H1 (cell line): ENCODE results near the gene PKIB.

Experiments used
- BCL11A ChIP-seq, 2 experiments: IDR thresholded peaks; one replicate each; pipeline ENCODE4 v1.6.1; 2011; ENCODE audit warnings: low read depth in 2 of 2, low read length in 2 of 2, mild to moderate bottlenecking in 2 of 2
- CTCF ChIP-seq, 3 experiments: IDR thresholded peaks; 1 replicate in 2 of 3; 2 replicates in 1 of 3; pipeline versions ENCODE4 v1.5.1 to v1.6.1; 2011; ENCODE audit warnings: low read length in 3 of 3, mild to moderate bottlenecking in 3 of 3, inconsistent platforms in 2 of 3, low read depth in 1 of 3, moderate library complexity in 1 of 3; ENCODE audit not compliant: insufficient read depth in 1 of 3; ENCODE audit errors: control extremely low read depth in 1 of 3
- EZH2 ChIP-seq: fragments of 200-600 bp; sonication (generic); IDR thresholded peaks from 2 replicates; pipeline ENCODE4 v1.7.1; 2012; ENCODE audit warnings: low read depth, mild to moderate bottlenecking, moderate library complexity, low read length, inconsistent platforms; ENCODE audit not compliant: severe bottlenecking
- HDAC6 ChIP-seq: IDR thresholded peaks from one replicate; pipeline ENCODE4 v1.7.1; 2012; ENCODE audit warnings: low read depth, mild to moderate bottlenecking, inconsistent platforms, low read length, moderate library complexity
- JUN ChIP-seq: IDR thresholded peaks from 2 replicates; pipeline ENCODE4 v1.6.1; 2011; ENCODE audit warnings: low read depth, mild to moderate bottlenecking, improper control_type of control experiment, low read length
- JUND ChIP-seq: IDR thresholded peaks from 2 replicates; pipeline ENCODE4 v1.6.1; 2011; ENCODE audit warnings: mild to moderate bottlenecking, improper control_type of control experiment, low read length
- KDM5A ChIP-seq: fragments of 200-600 bp; IDR thresholded peaks from 2 replicates; pipeline ENCODE4 v1.7.1; 2012; ENCODE audit warnings: mild to moderate bottlenecking, low read length, inconsistent platforms, mixed read lengths
- MAFK ChIP-seq: IDR thresholded peaks from 2 replicates; pipeline ENCODE4 v1.6.1; 2012; ENCODE audit warnings: low read depth, mild to moderate bottlenecking, improper control_type of control experiment, low read length
- POLR2A ChIP-seq, 2 experiments: IDR thresholded peaks; 1 replicate in 1 of 2; 2 replicates in 1 of 2; pipeline ENCODE4 v1.6.1; 2011; ENCODE audit warnings: low read depth in 2 of 2, low read length in 2 of 2, mild to moderate bottlenecking in 2 of 2; ENCODE audit errors: control extremely low read depth in 1 of 2
- POLR2AphosphoS5 ChIP-seq: IDR thresholded peaks from 2 replicates; pipeline ENCODE4 v1.6.1; 2011; ENCODE audit warnings: low read depth, low read length
- RNF2 ChIP-seq: fragments of 200-900, 300-1000 bp; sonication (generic); IDR thresholded peaks from 2 replicates; pipeline ENCODE4 v1.7.1; 2016; ENCODE audit warnings: borderline replicate concordance, low read depth, mild to moderate bottlenecking, antibody characterized with exemption, low read length; ENCODE audit not compliant: poor library complexity, severe bottlenecking; ENCODE audit errors: missing control alignments
- SRF ChIP-seq: IDR thresholded peaks from 2 replicates; pipeline ENCODE4 v1.6.1; 2011; ENCODE audit warnings: mild to moderate bottlenecking, low read depth, low read length, moderate library complexity
- TAF1 ChIP-seq: IDR thresholded peaks from 2 replicates; pipeline ENCODE4 v1.6.1; 2011; ENCODE audit warnings: mild to moderate bottlenecking, low read depth, low read length
- TF ChIP-seq, protein P1 (sequence below): IDR thresholded peaks from 2 replicates; pipeline ENCODE4 v1.6.1; 2012; ENCODE audit warnings: inconsistent platforms

DNA sequence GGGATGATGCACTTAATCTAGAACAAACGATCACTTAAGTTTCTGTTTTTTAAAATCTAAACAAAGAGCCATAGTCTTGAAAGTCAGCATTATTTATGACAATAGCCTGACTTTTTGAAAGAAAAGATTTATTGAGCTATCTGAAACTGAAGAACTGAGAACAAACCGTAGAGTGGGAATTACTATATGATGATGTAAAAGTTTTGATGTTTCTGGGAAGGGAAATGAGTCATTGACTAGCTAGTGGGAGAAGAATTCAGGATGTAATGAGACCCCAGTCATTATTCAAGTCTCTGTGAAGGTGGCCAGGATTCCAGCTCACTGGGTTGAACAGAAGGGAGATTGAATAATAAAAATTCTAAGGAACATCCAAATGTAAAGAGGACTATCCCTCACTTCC is 85.9 kb downstream of the PKIB start:
- TF ChIP-seq CTCF (IDR thresholded peaks at IDR 0.05; ENCODE audit: control extremely low read depth in 1 of 3, insufficient read depth in 1 of 3, low read depth in 1 of 3, low read length in 3 of 3) (no peak), POLR2A (IDR thresholded peaks at IDR 0.05; ENCODE audit: control extremely low read depth in 1 of 2, low read depth in 2 of 2, low read length in 2 of 2) (no peak), RNF2 (no peak), SRF (no peak), MAFK (no peak), JUN (no peak), HDAC6 (no peak), JUND (no peak), KDM5A (no peak), EZH2 (no peak), TAF1 (no peak), BCL11A (IDR thresholded peaks at IDR 0.05; ENCODE audit: low read depth in 2 of 2, low read length in 2 of 2) (no peak), POLR2AphosphoS5 (no peak)
- TF ChIP-seq, protein P1, sequence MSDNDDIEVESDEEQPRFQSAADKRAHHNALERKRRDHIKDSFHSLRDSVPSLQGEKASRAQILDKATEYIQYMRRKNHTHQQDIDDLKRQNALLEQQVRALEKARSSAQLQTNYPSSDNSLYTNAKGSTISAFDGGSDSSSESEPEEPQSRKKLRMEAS = no peak
